HepG2 (cell line): Measurements from ENCODE around the gene CENATAC. TPM values are rescaled to one million over a fixed set of nuclear protein-coding genes. Genes with fewer than 3 reads are reported as not detected.

ENCODE experiments used
- ARNT2 ChIP-seq: sonication (generic); formaldehyde crosslinking; IDR thresholded peaks from 2 replicates; pipeline ENCODE4 v1.8.0; 2022; ENCODE audit warnings: mild to moderate bottlenecking, low read depth, missing genetic modification reagents, moderate library complexity
- CSRNP2 ChIP-seq: sonication (generic); formaldehyde crosslinking; conservative IDR thresholded peaks from 2 replicates; pipeline ENCODE4 v1.8.0; 2022; ENCODE audit warnings: low read depth, missing genetic modification reagents
- FLYWCH1 ChIP-seq: sonication (generic); formaldehyde crosslinking; IDR thresholded peaks from 2 replicates; pipeline ENCODE4 v1.8.1; 2023; ENCODE audit warnings: mild to moderate bottlenecking, missing genetic modification reagents
- GTF3A ChIP-seq: sonication (generic); formaldehyde crosslinking; conservative IDR thresholded peaks from 2 replicates; pipeline ENCODE4 v1.4.0; 2020; ENCODE audit warnings: mild to moderate bottlenecking, missing genetic modification reagents
- HBP1 ChIP-seq: IDR thresholded peaks from 2 replicates; pipeline ENCODE4 v1.6.1; 2016; ENCODE audit warnings: low read depth, control low read depth
- HNRNPH1 ChIP-seq: fragments of 200-400 bp; formaldehyde crosslinking; optimal IDR thresholded peaks from 2 replicates; pipeline ENCODE3; 2017; ENCODE audit warnings: mild to moderate bottlenecking, low read depth, low read length
- HOMEZ ChIP-seq: IDR thresholded peaks from 2 replicates; pipeline ENCODE4 v1.6.1; 2016; ENCODE audit warnings: low read depth
- IRF1 ChIP-seq: sonication (generic); formaldehyde crosslinking; IDR thresholded peaks from 2 replicates; pipeline ENCODE4 v1.4.0; 2020; ENCODE audit warnings: low read depth, mild to moderate bottlenecking, missing genetic modification reagents
- NCOA1 ChIP-seq: sonication (generic); formaldehyde crosslinking; IDR thresholded peaks from 2 replicates; pipeline ENCODE4 v1.9.0; 2021; ENCODE audit warnings: missing genetic modification reagents
- NFIC ChIP-seq: IDR thresholded peaks from 2 replicates; pipeline ENCODE4 v1.6.1; 2012; ENCODE audit warnings: mild to moderate bottlenecking, low read length, inconsistent platforms
- RFX5 ChIP-seq: IDR thresholded peaks from 2 replicates; pipeline ENCODE4 v1.6.1; 2011; ENCODE audit warnings: low read depth, low read length, improper control_type of control experiment
- SALL1 ChIP-seq: sonication (generic); formaldehyde crosslinking; IDR thresholded peaks from 2 replicates; pipeline ENCODE4 v1.8.0; 2022; ENCODE audit warnings: mild to moderate bottlenecking, missing genetic modification reagents
- TMF1 ChIP-seq: sonication (generic); formaldehyde crosslinking; IDR thresholded peaks from 2 replicates; pipeline ENCODE4 v1.8.1; 2022; ENCODE audit warnings: low read depth, missing genetic modification reagents
- ZFP41 ChIP-seq: sonication (generic); formaldehyde crosslinking; IDR thresholded peaks from 2 replicates; pipeline ENCODE4 v1.4.0; 2020; ENCODE audit warnings: mild to moderate bottlenecking, missing genetic modification reagents, borderline replicate concordance
- ZGPAT ChIP-seq: IDR thresholded peaks from 2 replicates; pipeline ENCODE4 v1.6.1; 2016; ENCODE audit warnings: mild to moderate bottlenecking
- ZNF503 ChIP-seq: sonication (generic); formaldehyde crosslinking; IDR thresholded peaks from 2 replicates; pipeline ENCODE4 v1.4.0; 2020; ENCODE audit warnings: missing genetic modification reagents
- ZNF549 ChIP-seq: sonication (generic); formaldehyde crosslinking; IDR thresholded peaks from 2 replicates; pipeline ENCODE4 v1.5.0; 2020; ENCODE audit warnings: missing genetic modification reagents
- ZXDC ChIP-seq: sonication (generic); formaldehyde crosslinking; IDR thresholded peaks from 2 replicates; pipeline ENCODE4 v1.5.0; 2020; ENCODE audit warnings: mild to moderate bottlenecking, missing genetic modification reagents
- polyA plus RNA-seq, 8 experiments: library from polyadenylated mRNA; depleted of rRNA in 3 of 8; stranded (reverse) in 7 of 8; unstranded in 1 of 8; fragments of >200 nt; fragmentation: Illumina TruSeq in 4 of 8; extraction: Trizol in 4 of 8; gene quantifications; 2 replicates each; pipeline versions ENCODE4 v1.2.1 to v1.2.3, GENCODE V29; 2011 to 2016; ENCODE audit warnings: low read depth in 4 of 8, missing spikeins in 1 of 8, mixed read lengths in 1 of 8; ENCODE audit not compliant: insufficient read depth in 1 of 8
- total RNA-seq, 5 experiments: library from RNA; depleted of rRNA; stranded (reverse); fragments of >200 nt; fragmentation: Illumina TruSeq; extraction: Trizol; gene quantifications; 2 replicates each; pipeline ENCODE4 v1.2.3, GENCODE V29; 2016; ENCODE audit warnings: low read depth in 1 of 5

Gene CENATAC
- total and polyA plus RNA-seq, 2 of the 13 experiments (the other 11 are each of a cell fraction or from before 2014, with no cell fraction given), result 21.7 to 25.0 TPM

GRCh38 chr11:119029340-119030028, 31.5 kb downstream of the CENATAC start (continued):
- TF ChIP-seq ZGPAT (CRISPR knock-in tag), result peak; percentile 70
- TF ChIP-seq SALL1, result peak; percentile 44; the same call in 1 of the 2 replicates
- no peak for TF ChIP-seq RFX5
- TF ChIP-seq ZNF503 (CRISPR knock-in tag), result no peak
- TF ChIP-seq ZFP41, result no peak
- TF ChIP-seq NCOA1, result no peak
- no peak for TF ChIP-seq CSRNP2
- no peak; the same call in 1 of the 2 replicates for TF ChIP-seq HOMEZ (CRISPR knock-in tag)
- no peak for TF ChIP-seq IRF1 (CRISPR knock-in tag)
- no peak for TF ChIP-seq NFIC
- TF ChIP-seq ZNF549 (CRISPR knock-in tag), result no peak
- TF ChIP-seq GTF3A (CRISPR knock-in tag), result no peak
- TF ChIP-seq FLYWCH1 (CRISPR knock-in tag), result no peak; the same call in 1 of the 2 replicates
- no peak for TF ChIP-seq TMF1 (CRISPR knock-in tag)
- no peak for TF ChIP-seq ZXDC (CRISPR knock-in tag)
- TF ChIP-seq HBP1 (CRISPR knock-in tag), result peak; percentile 41; the same call in 1 of the 2 replicates
- TF ChIP-seq ARNT2, result no peak
- TF ChIP-seq HNRNPH1, result peak; percentile 67
